Measurements from ENCODE around the gene SPON1.

SPON1 gene

GRCh38 chr11:14218728-14219127 lies 256.2 kb downstream of the SPON1 start:
- DNase-seq (ENCODE audit: low read depth): no peak
- TF ChIP-seq CTCF (IDR thresholded peaks at IDR 0.05; ENCODE audit: insufficient read depth, low read depth, low read length, missing control alignments): no peak
- H3K4me3 ChIP-seq (ENCODE audit: low read depth, low read length): no peak overlapping the region

GRCh38 chr11:14223636-14224288 lies 261.2 kb downstream of the SPON1 start:
- TF ChIP-seq CTCF (IDR thresholded peaks at IDR 0.05; ENCODE audit: insufficient read depth, low read depth, low read length, missing control alignments): no peak
- H3K4me3 ChIP-seq (ENCODE audit: low read depth, low read length): no peak overlapping the region
- no peak for DNase-seq (ENCODE audit: low read depth)

GRCh38 chr11:14224395-14224794 lies 261.9 kb downstream of the SPON1 start:
- no peak for DNase-seq (ENCODE audit: low read depth)
- H3K4me3 ChIP-seq (ENCODE audit: low read depth, low read length): no peak overlapping the region
- TF ChIP-seq CTCF (IDR thresholded peaks at IDR 0.05; ENCODE audit: insufficient read depth, low read depth, low read length, missing control alignments): no peak

GRCh38 chr11:14225666-14226065 lies 263.1 kb downstream of the SPON1 start:
- DNase-seq (ENCODE audit: low read depth): no peak
- no peak for TF ChIP-seq CTCF (IDR thresholded peaks at IDR 0.05; ENCODE audit: insufficient read depth, low read depth, low read length, missing control alignments)
- no peak overlapping the region for H3K4me3 ChIP-seq (ENCODE audit: low read depth, low read length)

GRCh38 chr11:14228356-14228755 lies 265.8 kb downstream of the SPON1 start:
- no peak for DNase-seq (ENCODE audit: low read depth)
- TF ChIP-seq CTCF (IDR thresholded peaks at IDR 0.05; ENCODE audit: insufficient read depth, low read depth, low read length, missing control alignments): no peak
- H3K4me3 ChIP-seq (ENCODE audit: low read depth, low read length): no peak overlapping the region

GRCh38 chr11:14229472-14229871 lies 266.9 kb downstream of the SPON1 start:
- no peak for TF ChIP-seq CTCF (IDR thresholded peaks at IDR 0.05; ENCODE audit: insufficient read depth, low read depth, low read length, missing control alignments)
- no peak for DNase-seq (ENCODE audit: low read depth)
- no peak overlapping the region for H3K4me3 ChIP-seq (ENCODE audit: low read depth, low read length)

GRCh38 chr11:14230407-14230806 lies 267.9 kb downstream of the SPON1 start:
- no peak for TF ChIP-seq CTCF (IDR thresholded peaks at IDR 0.05; ENCODE audit: insufficient read depth, low read depth, low read length, missing control alignments)
- DNase-seq (ENCODE audit: low read depth): no peak
- no peak overlapping the region for H3K4me3 ChIP-seq (ENCODE audit: low read depth, low read length)

Data from GM12865 (cell line).